ENCODE measurements around the gene ABCD2. TPM values are rescaled to one million over a fixed set of nuclear protein-coding genes. Genes with fewer than 3 reads are reported as not detected.

ABCD2 gene
- total and polyA plus RNA-seq, 9 of the 15 experiments (the other 6 are each of a cell fraction or from before 2014, with no cell fraction given) = 0.01 to 0.08 (median 0.04) TPM; not detected in 3

GRCh38 chr12:39643052-39643451 is 23.4 kb upstream of the ABCD2 start (continued):
- TF ChIP-seq TBP (optimal IDR thresholded peaks at IDR 0.05; ENCODE audit: low read depth, low read length) (no peak), KAT2B (IDR thresholded peaks at IDR 0.05; ENCODE audit: low read depth, low read length) (no peak), PHF21A (IDR thresholded peaks at IDR 0.05; ENCODE audit: borderline replicate concordance, low read depth) (no peak)

DNA sequence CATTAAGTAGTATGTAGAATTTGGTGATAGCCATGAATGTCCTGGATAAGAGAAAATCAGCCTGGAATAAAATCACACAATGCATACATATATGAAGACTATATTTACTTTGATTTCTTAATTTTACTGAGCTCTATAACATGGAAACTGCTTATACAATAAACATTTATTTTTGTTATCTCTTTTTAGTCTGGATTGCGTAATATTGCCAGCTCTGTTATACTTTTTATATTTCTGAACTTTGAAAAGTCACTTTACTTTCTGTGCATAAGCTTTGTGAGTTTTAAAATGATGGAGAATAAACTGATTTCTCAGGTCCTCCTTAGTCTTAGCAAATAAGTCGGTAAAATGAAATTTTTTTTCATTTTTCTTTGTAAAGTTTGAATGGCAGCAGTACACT is 19.2 kb upstream of the ABCD2 start:
- ATAC-seq (no peak), FAIRE-seq (no peak), DNase-seq (ENCODE audit: extremely low read depth in 1 of 4, low spot score in 3 of 4) (no peak)
- Histone ChIP-seq H3K79me2 (ENCODE audit: control insufficient read depth, insufficient read depth, low read length) (no peaks in the 10 kb centered on the region), H4K20me1 (replicated peaks; ENCODE audit: control insufficient read depth, insufficient read depth, low read length) (no peaks in the 10 kb centered on the region), H3K4me1 (replicated peaks in 1 of 2; ENCODE audit: control insufficient read depth in 2 of 2, insufficient read depth in 2 of 2, low read length in 2 of 2) (no peaks in the 10 kb centered on the region), H3K9me3 (replicated peaks; ENCODE audit: control insufficient read depth, insufficient read depth, low read depth, low read length) (no peaks in the 10 kb centered on the region), H3K4me2 (ENCODE audit: insufficient read depth, low read length) (no peak overlapping the region), H3K27me3 (ENCODE audit: control insufficient read depth in 2 of 2, insufficient read depth in 2 of 2, low read length in 2 of 2) (no peaks in the 10 kb centered on the region), H3K27ac (ENCODE audit: extremely low read depth, low read depth, low read length) (no peak overlapping the region), H3K9me1 (ENCODE audit: control insufficient read depth, insufficient read depth, low read length) (no peaks in the 10 kb centered on the region), H2AFZ (ENCODE audit: low read depth, low read length) (no peak overlapping the region), H3K9ac (ENCODE audit: insufficient read depth in 1 of 2, low read depth in 2 of 2, low read length in 2 of 2) (no peak overlapping the region), H3K36me3 (ENCODE audit: control insufficient read depth, insufficient read depth, low read length) (no peaks in the 10 kb centered on the region; the same call in 2 of the 3 replicates), H3K4me3 (no peak overlapping the region)
- POLR2A ChIA-PET = no interaction called here
- no TSS peak for BruUV-seq (replicated peaks)
- intact Hi-C loops (cut with micrococcal nuclease) (no loop called here), in situ Hi-C loops (cut with MboI) (no loop called here)
- CTCF ChIA-PET (ENCODE audit: low intra/inter-chr PET ratio) = no interaction called here
- WGBS (ENCODE audit: insufficient coverage, low coverage, missing lambda C conversion rate) = 32% methylated on average over 2 of the region's 2 CpGs
- TF ChIP-seq SNIP1 (IDR thresholded peaks at IDR 0.05; ENCODE audit: low read depth) (no peak), CEBPB (tag; IDR thresholded peaks at IDR 0.05) (peak; percentile 94), ZBTB17 (CRISPR knock-in tag; IDR thresholded peaks at IDR 0.05) (no peak), IRF9 (tag; IDR thresholded peaks at IDR 0.05) (0 out of 2 replicates have a peak, but pooled peaks have one; percentile 21), CEBPG (CRISPR knock-in tag; IDR thresholded peaks at IDR 0.05) (no peak), CEBPG (tag; conservative IDR thresholded peaks at IDR 0.05 in 1 of 2, IDR thresholded peaks at IDR 0.05 in 1 of 2) (peak; percentile 62 to 98)
